K562 (cell line): ENCODE data around the gene AHSG. TPM values are rescaled to one million over a fixed set of nuclear protein-coding genes. Genes with fewer than 3 reads are reported as not detected.

Source experiments
- ATAC-seq: fragments of 200-7000 bp; cut with Tn5 transposase; 3 replicates; pipeline ENCODE4 v1.9.1; 2020; ENCODE audit warnings: moderate library complexity
- BruUV-seq: library from RNA; stranded (reverse); fragments of 400-500 nt; replicated peaks from 2 replicates; lab custom pipeline; 2021; lab: Mats Ljungman, UMichigan
- CTCF ChIA-PET: fragments of 300-600 bp; formaldehyde crosslinking; extraction: SDS; loops from one replicate; lab custom pipeline; 2021; ENCODE audit warnings: low intra/inter-chr PET ratio; lab: Yijun Ruan, JAX
- POLR2A ChIA-PET: fragments of 300-600, 350-650 bp; sonication (Branson Sonifier 250); formaldehyde crosslinking; extraction: SDS; loops from one replicate; lab custom pipeline; 2021; ENCODE audit warnings: antibody characterized with exemption, inconsistent platforms; lab: Yijun Ruan, JAX
- DNase-seq, 4 experiments: peaks; one replicate each; pipeline versions ENCODE4 v3.0.0 to v3.0.0-alpha.2; 2011 to 2018; ENCODE audit warnings: low spot score in 3 of 4, mixed read lengths in 3 of 4; ENCODE audit errors: extremely low read depth in 1 of 4
- FAIRE-seq: peaks from 2 replicates; lab custom pipeline; 2011; peaks lifted over from hg19 to GRCh38; lab: Jason Lieb, UNC
- H2AFZ ChIP-seq: 2 replicates; pipeline ENCODE4 v1.6.0; 2011; ENCODE audit warnings: low read depth, low read length, control low read depth, inconsistent platforms
- H3K27ac ChIP-seq: fragments of 200-600 bp; 3 replicates; pipeline ENCODE4 v1.8.0; 2011; ENCODE audit warnings: low read depth, mild to moderate bottlenecking, control low read depth, inconsistent platforms, low read length, moderate library complexity, mixed read lengths; ENCODE audit errors: extremely low read depth
- H3K27me3 ChIP-seq, 2 experiments: fragments of 300-600 bp in 1 of 2; 2 replicates in 1 of 2; 3 replicates in 1 of 2; pipeline versions ENCODE4 v1.6.0 to v1.8.0; 2011; ENCODE audit warnings: inconsistent platforms in 2 of 2, low read length in 2 of 2, mild to moderate bottlenecking in 1 of 2, mixed read lengths in 1 of 2, moderate library complexity in 1 of 2; ENCODE audit not compliant: control insufficient read depth in 2 of 2, insufficient read depth in 2 of 2
- H3K36me3 ChIP-seq: fragments of 300-600 bp; 3 replicates; pipeline ENCODE4 v1.8.0; 2011; ENCODE audit warnings: mild to moderate bottlenecking, low read length, inconsistent platforms; ENCODE audit not compliant: control insufficient read depth, insufficient read depth
- H3K4me1 ChIP-seq, 2 experiments: fragments of 200-600 bp in 1 of 2; replicated peaks in 1 of 2; 2 replicates in 1 of 2; 3 replicates in 1 of 2; pipeline versions ENCODE4 v1.5.1 to v1.8.0; 2011; ENCODE audit warnings: inconsistent platforms in 2 of 2, low read length in 2 of 2, mild to moderate bottlenecking in 1 of 2, mixed read lengths in 1 of 2, moderate library complexity in 1 of 2; ENCODE audit not compliant: control insufficient read depth in 2 of 2, insufficient read depth in 2 of 2
- H3K4me2 ChIP-seq: 2 replicates; pipeline ENCODE4 v1.6.1; 2011; ENCODE audit warnings: low read length, control low read depth, inconsistent platforms, mixed read lengths; ENCODE audit not compliant: insufficient read depth
- H3K4me3 ChIP-seq: fragments of 200-600 bp; sonication (generic), shearing (Covaris generic); 2 replicates; pipeline ENCODE4 v1.5.1; 2016; ENCODE audit warnings: control low read depth, inconsistent platforms
- H3K79me2 ChIP-seq: fragments of 200-600 bp; 3 replicates; pipeline ENCODE4 v1.8.0; 2011; ENCODE audit warnings: low read length, inconsistent platforms; ENCODE audit not compliant: control insufficient read depth, insufficient read depth
- H3K9ac ChIP-seq, 2 experiments: 2 replicates each; pipeline versions ENCODE4 v1.6.0 to v1.6.1; 2011; ENCODE audit warnings: low read depth in 2 of 2, low read length in 2 of 2, control low read depth in 1 of 2, inconsistent platforms in 1 of 2, mild to moderate bottlenecking in 1 of 2, mixed read lengths in 1 of 2; ENCODE audit not compliant: insufficient read depth in 1 of 2
- H3K9me1 ChIP-seq: one replicate; pipeline ENCODE4 v1.6.0; 2011; ENCODE audit warnings: inconsistent platforms, mild to moderate bottlenecking, low read length, moderate library complexity; ENCODE audit not compliant: control insufficient read depth, insufficient read depth
- H3K9me3 ChIP-seq: replicated peaks from 2 replicates; pipeline ENCODE4 v1.5.1; 2011; ENCODE audit warnings: low read depth, low read length, inconsistent platforms; ENCODE audit not compliant: control insufficient read depth, insufficient read depth
- H4K20me1 ChIP-seq: replicated peaks from 2 replicates; pipeline ENCODE4 v1.6.1; 2011; ENCODE audit warnings: low read length, inconsistent platforms, mixed read lengths; ENCODE audit not compliant: control insufficient read depth, insufficient read depth
- EGR1 ChIP-seq: fragments of 450-650 bp; conservative IDR thresholded peaks from 2 replicates; pipeline ENCODE4 v1.6.1; 2017; ENCODE audit warnings: mild to moderate bottlenecking
- NRF1 ChIP-seq, 2 experiments: fragments of 450-650 bp; IDR thresholded peaks in 1 of 2; conservative IDR thresholded peaks in 1 of 2; 2 replicates each; pipeline ENCODE4 v1.6.1; 2014; ENCODE audit warnings: mild to moderate bottlenecking in 2 of 2
- SRF ChIP-seq, 2 experiments: fragments of 250-450, 450-650 bp in 1 of 2; sonication (Bioruptor Pico) in 1 of 2; sonication (generic) in 1 of 2; formaldehyde crosslinking; IDR thresholded peaks; 2 replicates each; pipeline versions ENCODE4 v1.5.0 to v1.5.1; 2020 to 2022; ENCODE audit warnings: mild to moderate bottlenecking in 1 of 2, missing genetic modification reagents in 1 of 2
- ZKSCAN1 ChIP-seq: fragments of 150-350 bp; IDR thresholded peaks from 2 replicates; pipeline ENCODE4 v1.6.1; 2016; ENCODE audit warnings: low read depth, low read length
- ZNF24 ChIP-seq: fragments of 450-650 bp; IDR thresholded peaks from 2 replicates; pipeline ENCODE4 v1.6.1; 2016
- WGBS: fragments of 100-300 bp; shearing (Covaris generic); methylation state at CpG from one replicate; pipeline ENCODE4 v1.1.6; 2016; ENCODE audit warnings: low coverage, mixed read lengths; ENCODE audit not compliant: insufficient coverage; ENCODE audit errors: missing lambda C conversion rate; 5-methylcytosine and 5-hydroxymethylcytosine counted together
- in situ Hi-C: fragments of 300-500 bp; cut with MboI; formaldehyde crosslinking; loops from 4 replicates; pipeline ENCODE4 v1.15.0; 2018; ENCODE audit warnings: inconsistent platforms, mixed read lengths
- intact Hi-C: fragments of 100-400 bp; cut with micrococcal nuclease; formaldehyde crosslinking; loops from 2 replicates; pipeline ENCODE4 v1.14.2; 2022
- polyA plus RNA-seq, 8 experiments: library from polyadenylated mRNA; depleted of rRNA in 4 of 8; stranded (reverse) in 5 of 8; unstranded in 3 of 8; fragments of >200 nt; fragmentation: Nextera tagmentation in 2 of 8; fragmentation: Illumina TruSeq in 1 of 8; extraction: Ambion mirVana in 2 of 8; extraction: Trizol in 1 of 8; gene quantifications; 2 replicates each; pipeline versions ENCODE4 v1.2.1 to v1.2.3, GENCODE V29; 2011 to 2014; ENCODE audit warnings: inconsistent platforms in 1 of 8, missing spikeins in 1 of 8
- total RNA-seq, 7 experiments: library from RNA; depleted of rRNA in 6 of 7; stranded (reverse); fragments of >200 nt in 6 of 7; fragmentation: Illumina TruSeq in 2 of 7; extraction: Trizol in 2 of 7; gene quantifications; 2 replicates each; pipeline versions ENCODE4 v1.2.1 to v1.2.3, GENCODE V29; 2011 to 2021; ENCODE audit warnings: low replicate concordance in 1 of 7
- TF ChIP-seq, protein P1 (sequence below): sonication (generic); formaldehyde crosslinking; IDR thresholded peaks from 2 replicates; pipeline ENCODE4 v1.9.0; 2022; ENCODE audit warnings: mild to moderate bottlenecking, missing genetic modification reagents
- TF ChIP-seq, protein P2 (sequence below): fragments of 450-650 bp; formaldehyde crosslinking; IDR thresholded peaks from 2 replicates; pipeline ENCODE4 v1.4.0; 2020; ENCODE audit warnings: mild to moderate bottlenecking, moderate library complexity
- TF ChIP-seq, protein P3 (sequence below): fragments of 200-800 bp; sonication (Bioruptor generic); IDR thresholded peaks from 2 replicates; pipeline ENCODE4 v1.6.1; 2017; ENCODE audit warnings: missing genetic modification characterization, missing compliant biosample characterization

The AHSG gene
- total and polyA plus RNA-seq, 9 of the 15 experiments (the other 6 are each of a cell fraction or from before 2014, with no cell fraction given): 0.69 TPM; not detected in 8

DNA sequence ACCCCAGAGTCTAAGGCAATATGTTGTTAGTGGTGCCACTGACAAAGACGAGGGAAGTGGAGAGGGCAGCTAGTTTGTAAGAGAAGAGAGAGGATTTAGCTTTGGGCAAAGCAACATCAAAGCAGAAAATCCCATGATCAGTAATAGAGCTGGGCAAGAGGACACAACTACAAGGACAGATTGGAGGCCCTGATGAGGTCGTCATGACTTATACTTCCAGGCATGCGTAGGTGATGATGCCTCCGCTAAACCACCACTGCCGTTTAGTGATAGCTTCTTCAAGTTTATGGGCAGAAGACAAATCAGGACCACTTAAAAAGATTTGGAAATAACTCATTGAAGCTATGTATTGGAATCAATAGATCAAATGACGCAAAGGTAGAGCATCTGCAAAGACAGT lies 55.6 kb downstream of the AHSG start:
- no peak for DNase-seq
- Histone ChIP-seq H3K4me1 (no peaks in the 10 kb centered on the region; a peak in 1 of 5 replicates), H3K9me3 (no peaks in the 10 kb centered on the region), H3K9ac (no peak overlapping the region), H3K9me1 (no peaks in the 10 kb centered on the region), H3K4me3 (no peak overlapping the region), H3K36me3 (no peaks in the 10 kb centered on the region), H3K27ac (no peak overlapping the region), H3K79me2 (no peaks in the 10 kb centered on the region), H4K20me1 (no peaks in the 10 kb centered on the region), H3K27me3 (peaks cover 10 to 24% of the 10 kb centered on the region in 2 experiments), H2AFZ (no peak overlapping the region), H3K4me2 (no peak overlapping the region)
- no TSS peak for BruUV-seq
- in situ Hi-C loops (no loop called here), intact Hi-C loops (no loop called here)
- ATAC-seq: no peak
- no peak for FAIRE-seq
- TF ChIP-seq NRF1 (conservative IDR thresholded peaks at IDR 0.05 in 1 of 2, IDR thresholded peaks at IDR 0.05 in 1 of 2): peak in 1 of 2 experiments; percentile 38; a peak in 1 of 4 replicates
- TF ChIP-seq SRF (CRISPR knock-in tag; IDR thresholded peaks at IDR 0.05): no peak
- 0 out of 2 replicates have a peak, but pooled peaks have one; percentile 25 for TF ChIP-seq EGR1
- WGBS: 23% methylated on average over 6 of the region's 6 CpGs
- POLR2A ChIA-PET: interaction anchor here (0.7 to 0.9 kb wide), 3 partner anchors 9 to 115 kb away, joined by 3 to 4 read pairs (median 3); partner anchors contain the start of gene EIF4A2
- CTCF ChIA-PET: no interaction called here

DNA sequence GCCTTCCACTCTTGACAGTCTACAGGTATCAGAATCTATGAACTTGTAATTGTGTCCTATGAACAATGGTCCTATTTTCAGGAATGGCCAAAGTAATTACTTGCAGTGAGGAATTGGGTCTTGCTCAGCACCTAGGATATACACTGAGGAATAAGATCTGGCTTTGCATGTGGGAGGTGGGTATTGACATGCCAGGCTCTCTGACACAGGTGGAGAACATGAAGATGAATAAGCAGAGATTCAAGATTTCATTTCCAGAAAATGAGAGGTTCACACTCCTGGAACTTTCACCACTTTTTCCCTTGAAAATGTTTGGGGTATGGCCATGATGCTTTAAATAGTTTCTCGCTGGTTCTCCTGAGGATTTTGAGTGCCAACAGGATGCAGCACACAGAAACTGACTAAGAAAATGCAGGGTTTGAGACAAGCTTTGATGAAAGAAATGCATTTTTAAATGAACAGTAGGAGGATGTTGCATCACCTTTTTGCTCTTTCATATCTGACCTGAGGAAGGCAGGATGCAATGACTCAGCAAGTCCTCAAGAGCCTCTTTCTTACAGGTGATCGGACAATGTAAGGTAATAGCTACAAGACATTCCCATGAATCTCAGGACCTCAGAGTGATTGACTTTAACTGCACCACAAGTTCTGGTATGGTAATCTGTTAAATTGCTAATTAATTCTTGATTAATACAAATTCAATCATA lies 56.7 kb downstream of the AHSG start:
- H4K20me1 ChIP-seq: no peaks in the 10 kb centered on the region; the same call in 1 of the 2 replicates
- no peaks in the 10 kb centered on the region for H3K36me3 ChIP-seq
- H3K9ac ChIP-seq: no peak overlapping the region
- in situ Hi-C loops: no loop called here
- H3K27me3 ChIP-seq: peaks cover 11 to 25% of the 10 kb centered on the region in 2 experiments
- FAIRE-seq: no peak
- no peak overlapping the region for H3K4me3 ChIP-seq
- no peak overlapping the region for H3K4me2 ChIP-seq
- no peak overlapping the region for H3K27ac ChIP-seq
- intact Hi-C loops: no loop called here
- H3K79me2 ChIP-seq: no peaks in the 10 kb centered on the region
- no peaks in the 10 kb centered on the region for H3K9me3 ChIP-seq
- ChIA-PET CTCF (no interaction called here), POLR2A (no interaction called here)
- no peaks in the 10 kb centered on the region; a peak in 1 of 5 replicates for H3K4me1 ChIP-seq
- no TSS peak for BruUV-seq
- DNase-seq: no peak
- H3K9me1 ChIP-seq: no peaks in the 10 kb centered on the region
- H2AFZ ChIP-seq: no peak overlapping the region
- 6% methylated on average over 2 of the region's 2 CpGs for WGBS
- ATAC-seq: peak; percentile 54
- TF ChIP-seq, protein P1, sequence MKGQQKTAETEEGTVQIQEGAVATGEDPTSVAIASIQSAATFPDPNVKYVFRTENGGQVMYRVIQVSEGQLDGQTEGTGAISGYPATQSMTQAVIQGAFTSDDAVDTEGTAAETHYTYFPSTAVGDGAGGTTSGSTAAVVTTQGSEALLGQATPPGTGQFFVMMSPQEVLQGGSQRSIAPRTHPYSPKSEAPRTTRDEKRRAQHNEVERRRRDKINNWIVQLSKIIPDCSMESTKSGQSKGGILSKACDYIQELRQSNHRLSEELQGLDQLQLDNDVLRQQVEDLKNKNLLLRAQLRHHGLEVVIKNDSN: no peak
- TF ChIP-seq, protein P2, sequence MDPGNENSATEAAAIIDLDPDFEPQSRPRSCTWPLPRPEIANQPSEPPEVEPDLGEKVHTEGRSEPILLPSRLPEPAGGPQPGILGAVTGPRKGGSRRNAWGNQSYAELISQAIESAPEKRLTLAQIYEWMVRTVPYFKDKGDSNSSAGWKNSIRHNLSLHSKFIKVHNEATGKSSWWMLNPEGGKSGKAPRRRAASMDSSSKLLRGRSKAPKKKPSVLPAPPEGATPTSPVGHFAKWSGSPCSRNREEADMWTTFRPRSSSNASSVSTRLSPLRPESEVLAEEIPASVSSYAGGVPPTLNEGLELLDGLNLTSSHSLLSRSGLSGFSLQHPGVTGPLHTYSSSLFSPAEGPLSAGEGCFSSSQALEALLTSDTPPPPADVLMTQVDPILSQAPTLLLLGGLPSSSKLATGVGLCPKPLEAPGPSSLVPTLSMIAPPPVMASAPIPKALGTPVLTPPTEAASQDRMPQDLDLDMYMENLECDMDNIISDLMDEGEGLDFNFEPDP (CRISPR knock-in tag): no peak
- TF ChIP-seq ZKSCAN1 (no peak), ZNF24 (no peak)
- TF ChIP-seq, protein P3, sequence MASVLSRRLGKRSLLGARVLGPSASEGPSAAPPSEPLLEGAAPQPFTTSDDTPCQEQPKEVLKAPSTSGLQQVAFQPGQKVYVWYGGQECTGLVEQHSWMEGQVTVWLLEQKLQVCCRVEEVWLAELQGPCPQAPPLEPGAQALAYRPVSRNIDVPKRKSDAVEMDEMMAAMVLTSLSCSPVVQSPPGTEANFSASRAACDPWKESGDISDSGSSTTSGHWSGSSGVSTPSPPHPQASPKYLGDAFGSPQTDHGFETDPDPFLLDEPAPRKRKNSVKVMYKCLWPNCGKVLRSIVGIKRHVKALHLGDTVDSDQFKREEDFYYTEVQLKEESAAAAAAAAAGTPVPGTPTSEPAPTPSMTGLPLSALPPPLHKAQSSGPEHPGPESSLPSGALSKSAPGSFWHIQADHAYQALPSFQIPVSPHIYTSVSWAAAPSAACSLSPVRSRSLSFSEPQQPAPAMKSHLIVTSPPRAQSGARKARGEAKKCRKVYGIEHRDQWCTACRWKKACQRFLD (CRISPR knock-in tag): no peak
